Islet precursor cell (in vitro differentiated cells): ENCODE measurements around the gene TBC1D16.
A peak's percentile ranks its signal among the peaks of the same experiment; 100 is the strongest.

Experiments used
- DNase-seq: peaks from one replicate; pipeline ENCODE4 v3.0.0-alpha.2; 2018

TBC1D16 gene

DNA sequence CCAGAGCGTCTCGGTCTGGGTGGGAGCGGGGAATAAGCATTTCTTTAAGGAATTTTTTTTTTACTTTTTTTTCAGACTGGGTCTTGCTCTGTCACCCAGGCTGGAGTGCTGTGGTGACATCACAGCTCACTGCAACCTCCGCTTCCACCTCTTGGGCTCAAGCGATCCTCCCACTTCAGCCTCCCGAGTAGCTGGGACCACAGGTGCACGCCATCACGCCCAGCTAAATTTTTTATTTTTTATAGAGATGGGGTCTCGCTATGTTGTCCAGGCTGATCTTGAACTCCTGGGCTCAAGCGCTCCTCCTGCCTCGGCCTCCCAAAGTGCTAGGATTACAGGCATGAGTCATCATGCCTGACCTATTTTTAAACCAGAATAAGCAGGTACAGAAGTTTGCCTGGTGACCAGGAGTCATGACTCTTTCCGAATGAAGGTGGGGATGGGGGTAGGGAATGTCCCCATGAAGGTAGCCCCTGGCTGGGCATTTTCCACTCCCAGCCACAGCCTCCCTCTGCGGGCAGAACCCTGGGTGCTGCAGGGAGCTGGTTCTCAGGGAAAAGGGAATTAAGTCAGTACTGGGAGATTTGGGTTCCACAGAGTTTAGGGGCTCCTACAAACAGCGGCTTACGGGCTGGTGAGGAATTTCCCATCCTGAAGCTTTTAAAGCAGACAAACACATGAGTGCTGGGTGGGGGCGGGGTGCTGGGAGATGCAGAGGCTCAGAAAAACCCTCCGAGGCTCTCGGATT, 48.3 kb downstream of the TBC1D16 start:
- DNase-seq: no peak

DNA sequence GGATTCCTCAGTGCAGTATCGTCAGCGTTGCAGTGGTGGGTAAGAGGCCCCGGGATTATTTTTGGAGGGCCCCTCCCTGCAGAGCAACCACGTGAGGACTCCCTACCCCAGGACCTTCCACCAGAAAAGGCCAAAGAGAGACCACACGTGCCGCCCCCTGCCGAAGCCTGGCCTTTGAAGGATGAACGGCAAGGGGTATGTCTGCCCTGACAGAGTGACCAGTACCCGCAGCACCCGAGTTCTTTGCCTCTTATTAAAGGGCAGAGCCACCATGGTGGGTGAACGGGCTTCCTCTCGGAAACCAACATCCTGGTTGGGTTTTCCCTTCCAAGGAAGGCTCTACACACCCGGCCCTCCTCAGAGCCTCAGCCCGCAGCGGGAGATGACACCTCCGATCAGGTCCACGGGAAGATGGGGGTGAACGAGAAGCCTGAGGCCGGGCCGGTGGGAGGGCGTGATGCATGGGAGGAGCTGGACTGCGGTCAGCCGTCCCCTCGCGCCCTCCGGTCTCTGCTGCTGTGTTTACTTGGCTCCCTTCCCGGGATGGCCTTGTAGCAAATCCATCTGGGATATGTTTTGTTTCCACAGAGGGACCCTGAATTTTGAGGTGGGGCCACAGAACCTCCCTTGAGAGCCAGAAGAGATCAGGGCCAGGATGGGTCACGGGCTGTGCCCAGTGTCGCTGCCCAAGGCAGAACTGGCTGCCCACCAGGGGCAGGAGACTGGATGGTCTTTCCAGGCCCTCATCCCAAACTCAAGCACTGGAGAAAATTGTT, 49.1 kb downstream of the TBC1D16 start:
- no peak for DNase-seq

DNA sequence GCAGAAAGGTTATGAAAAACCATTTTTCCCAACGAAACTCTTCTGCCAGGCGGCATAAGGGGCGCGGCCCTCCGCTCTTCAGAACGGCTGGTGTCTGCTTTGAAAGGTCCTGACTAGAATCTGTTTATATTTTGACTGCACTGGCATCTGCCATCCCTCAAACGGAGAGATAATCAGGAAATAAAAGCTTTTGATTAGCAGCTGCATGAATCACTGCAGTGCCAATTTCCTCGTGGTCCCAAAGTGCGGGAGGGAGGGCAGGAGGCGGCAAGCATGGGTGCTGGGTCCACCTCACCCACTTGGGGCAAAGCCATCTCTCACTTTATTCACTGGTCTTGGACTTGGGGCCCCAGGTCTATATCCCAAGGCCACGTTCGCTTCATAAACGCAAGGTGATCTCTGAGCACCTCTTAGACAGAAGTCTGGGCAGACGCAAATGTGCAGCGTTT, 49.7 kb downstream of the TBC1D16 start:
- DNase-seq: no peak

DNA sequence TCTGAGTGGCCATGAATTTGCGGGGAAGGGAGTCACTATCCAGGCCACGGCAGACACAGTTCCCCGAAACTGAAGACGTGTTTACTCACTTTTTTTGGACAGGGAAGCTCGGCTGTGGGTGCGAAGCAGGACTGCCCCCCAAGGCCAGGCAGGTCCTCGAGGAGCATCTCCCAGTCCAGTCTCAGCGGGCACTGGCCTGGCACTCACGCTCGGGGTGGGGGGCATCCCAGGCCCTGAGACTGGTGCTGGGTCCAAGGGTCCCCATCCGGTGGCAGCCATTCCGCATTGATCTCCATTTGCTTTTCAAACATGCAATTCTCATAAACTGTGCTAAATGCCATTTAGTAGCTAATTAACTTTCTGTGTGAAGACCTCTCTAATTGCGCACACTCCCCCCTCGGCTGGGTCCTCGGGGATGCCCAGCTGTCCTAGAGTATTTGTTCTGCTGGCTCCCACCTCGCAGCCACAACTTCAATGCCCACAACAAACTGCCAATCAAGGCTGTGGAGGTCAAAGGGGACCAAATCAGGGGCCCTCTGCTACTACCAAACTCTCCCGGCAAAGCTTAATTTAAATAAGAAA, 50.2 kb downstream of the TBC1D16 start:
- DNase-seq: no peak

DNA sequence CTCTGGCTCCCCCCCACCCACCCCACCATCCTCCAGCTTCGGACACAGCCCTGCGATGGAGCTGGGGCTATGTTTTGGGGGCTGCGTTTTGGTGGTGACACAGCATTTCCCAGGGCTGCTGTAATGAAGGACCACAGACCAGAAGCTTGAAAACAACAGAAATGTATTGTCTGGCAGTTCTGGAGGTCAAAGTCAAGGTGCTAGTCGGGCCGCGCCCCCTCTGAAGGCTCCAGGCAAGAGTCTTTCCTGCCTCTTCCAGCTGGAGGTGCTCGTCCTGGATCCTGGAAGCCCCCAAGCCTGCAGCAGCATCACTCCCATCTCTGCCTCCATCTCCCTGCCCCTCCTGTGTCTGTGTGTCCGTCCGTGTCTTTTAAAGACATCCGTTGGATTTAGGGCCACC, 50.8 kb downstream of the TBC1D16 start:
- DNase-seq: no peak

- no peak for DNase-seq
Measured at GRCh38 chr17:79984045-79984840, 51.4 kb downstream of the TBC1D16 start.

GRCh38 chr17:79983456-79983855, 52.2 kb downstream of the TBC1D16 start:
- peak; percentile 63 for DNase-seq

DNA sequence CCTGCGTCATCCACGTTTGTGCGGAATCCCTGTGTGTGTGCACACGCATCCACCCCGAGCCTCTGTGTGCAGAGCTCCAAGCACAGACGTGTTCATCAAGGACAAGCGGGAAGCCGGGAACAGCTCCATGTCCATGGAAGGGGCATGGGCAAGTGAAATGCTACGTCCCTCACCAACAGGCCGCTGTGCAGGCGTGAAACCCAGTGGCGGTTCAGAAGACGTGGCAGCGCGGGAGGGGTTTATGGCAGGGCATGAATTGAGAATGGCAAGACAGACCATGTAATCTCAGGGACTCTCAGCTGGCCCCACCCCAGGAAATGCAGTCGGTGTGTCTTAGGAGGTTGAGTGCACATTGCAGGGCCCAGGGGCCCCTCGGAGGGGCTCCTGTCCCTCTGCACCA, 52.7 kb downstream of the TBC1D16 start:
- DNase-seq: peak; percentile 50

DNA sequence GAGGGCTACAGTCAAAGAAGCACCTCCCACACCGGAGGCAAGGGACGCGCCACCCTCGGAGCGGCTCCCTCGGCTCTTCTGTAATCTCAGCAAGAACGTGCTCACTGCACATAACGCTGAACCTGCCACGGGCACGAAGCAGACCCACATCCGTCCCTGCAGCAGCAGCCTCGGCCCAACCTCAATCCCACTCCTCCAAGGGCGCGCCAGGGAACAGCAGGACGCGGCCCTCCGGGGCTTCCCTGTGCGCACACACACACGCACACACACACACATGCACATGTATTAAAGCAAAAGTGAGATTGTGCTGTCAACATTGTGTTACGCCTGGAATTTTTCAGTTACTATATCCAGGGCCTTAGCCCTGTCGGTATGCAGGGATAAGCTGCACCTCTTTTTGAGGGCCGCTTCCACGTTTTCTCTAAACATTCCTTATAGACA, 54.0 kb downstream of the TBC1D16 start:
- DNase-seq: peak; percentile 50

DNA sequence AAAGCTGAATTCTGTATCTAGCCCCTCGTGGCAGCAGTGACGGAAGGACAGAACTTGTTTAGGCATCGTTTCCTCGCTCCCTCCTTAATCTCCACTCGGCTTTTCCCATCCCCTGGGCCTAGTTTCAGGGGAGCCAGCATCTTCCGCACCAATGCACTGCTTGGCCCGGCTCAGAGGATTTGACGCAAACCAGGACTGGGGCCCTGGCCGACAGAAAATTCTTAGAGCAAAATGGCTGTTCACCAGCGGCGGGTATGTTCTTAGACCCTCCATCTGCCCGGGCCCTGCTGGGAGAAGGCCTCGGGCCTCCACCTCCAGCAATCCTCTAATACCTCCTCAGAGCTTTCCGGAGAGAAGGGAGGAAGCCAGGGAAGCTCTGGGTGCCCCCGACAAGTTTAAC, 54.6 kb downstream of the TBC1D16 start:
- no peak for DNase-seq

GRCh38 chr17:79980246-79981043, 55.2 kb downstream of the TBC1D16 start:
- peak; percentile 51 for DNase-seq

- peak; percentile 48 for DNase-seq
Measured at GRCh38 chr17:79979816-79980215, 55.9 kb downstream of the TBC1D16 start.

GRCh38 chr17:79979221-79979741, 56.4 kb downstream of the TBC1D16 start:
- DNase-seq: peak; percentile 57

DNA sequence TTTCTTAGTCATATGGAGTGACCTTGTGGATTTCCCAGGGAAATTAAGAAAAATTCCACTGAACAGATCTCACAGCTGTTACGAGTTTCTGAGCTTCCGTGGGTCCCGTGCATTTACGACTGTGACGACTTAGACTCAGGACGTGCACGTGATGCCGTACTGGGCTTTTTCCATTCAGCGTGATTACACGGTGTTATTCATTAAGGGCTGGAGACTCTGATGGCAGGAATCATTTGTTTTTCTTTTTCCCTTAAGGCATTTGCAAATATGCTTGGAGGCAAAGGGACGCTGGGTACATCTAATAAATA, 57.2 kb downstream of the TBC1D16 start:
- no peak for DNase-seq

GRCh38 chr17:79977708-79978547, 57.7 kb downstream of the TBC1D16 start:
- peak; percentile 54 for DNase-seq

DNA sequence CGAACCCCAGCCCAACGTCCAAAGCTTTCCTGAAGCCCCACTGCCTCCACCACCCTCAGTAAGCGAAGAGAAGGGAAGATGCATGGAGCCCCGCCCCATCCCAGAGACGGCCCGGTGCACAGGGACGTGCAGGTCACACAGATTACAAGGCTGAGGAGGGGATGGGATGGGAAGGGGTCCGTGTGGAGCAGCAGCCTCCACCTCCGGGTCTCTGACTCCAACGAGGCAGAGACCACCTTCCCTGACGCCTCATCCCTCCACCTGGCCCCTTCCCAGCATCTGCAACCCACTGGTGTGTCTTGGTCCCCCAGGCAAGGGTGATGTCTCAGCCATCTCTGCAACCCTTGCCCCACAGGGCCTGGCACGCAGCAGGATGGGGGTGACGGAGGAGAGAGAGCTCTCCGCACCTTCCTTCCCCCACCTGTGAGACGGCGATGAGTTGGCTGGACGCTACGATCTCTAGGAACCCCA, 58.5 kb downstream of the TBC1D16 start:
- peak; percentile 36 for DNase-seq

GRCh38 chr17:79976451-79976850, 59.2 kb downstream of the TBC1D16 start:
- peak; percentile 41 for DNase-seq

- DNase-seq: peak; percentile 53
Measured at GRCh38 chr17:79975498-79976134, 60.1 kb downstream of the TBC1D16 start.

- DNase-seq: peak; percentile 63
Measured at GRCh38 chr17:79974566-79975497, 60.8 kb downstream of the TBC1D16 start.
